GM12878 (cell line): ENCODE measurements around the gene PCDHA2. TPM values are rescaled to one million over a fixed set of nuclear protein-coding genes. Genes with fewer than 3 reads are reported as not detected.

Source experiments
- ATAC-seq: fragments of 200-7000 bp; cut with Tn5 transposase; 3 replicates; pipeline ENCODE4 v1.9.1; 2020; ENCODE audit warnings: mild to moderate bottlenecking, moderate library complexity
- BruUV-seq: library from RNA; stranded (reverse); fragments of 400-500 nt; replicated peaks from 2 replicates; lab custom pipeline; 2021; lab: Mats Ljungman, UMichigan
- CTCF ChIA-PET: fragments of 300-600 bp; sonication (Branson Sonifier 250); formaldehyde crosslinking; extraction: SDS; loops from one replicate; lab custom pipeline; 2021; ENCODE audit warnings: inconsistent platforms; lab: Yijun Ruan, JAX
- POLR2A ChIA-PET: fragments of 350-600 bp; formaldehyde crosslinking; extraction: SDS; loops from one replicate; lab custom pipeline; 2021; ENCODE audit warnings: inconsistent platforms; lab: Charles Lee
- RAD21 ChIA-PET: fragments of 300-600 bp; sonication (Branson Sonifier 250); formaldehyde crosslinking; loops from one replicate; lab custom pipeline; 2023; ENCODE audit warnings: antibody characterized with exemption; ENCODE audit not compliant: unreplicated experiment; lab: Charles Lee
- SMC1A ChIA-PET: fragments of 300-600 bp; sonication (Branson Sonifier 250); formaldehyde crosslinking; loops from one replicate; lab custom pipeline; 2023; ENCODE audit not compliant: unreplicated experiment, uncharacterized antibody; lab: Charles Lee
- DNase-seq: peaks from one replicate; pipeline ENCODE4 v3.0.0-alpha.2; 2011; ENCODE audit warnings: low read depth, low spot score
- FAIRE-seq: peaks from 3 replicates; lab custom pipeline; 2011; peaks lifted over from hg19 to GRCh38; lab: Jason Lieb, UNC
- H2AFZ ChIP-seq: 2 replicates; pipeline ENCODE4 v1.6.0; 2011; ENCODE audit warnings: low read depth, low read length, control low read depth; ENCODE audit not compliant: control insufficient read depth
- H3K27ac ChIP-seq: 2 replicates; pipeline ENCODE4 v1.5.1; 2011; ENCODE audit warnings: control low read depth; ENCODE audit not compliant: control insufficient read depth, insufficient read depth
- H3K27me3 ChIP-seq, 2 experiments: replicated peaks in 1 of 2; 2 replicates each; pipeline versions ENCODE4 v1.6.0 to v1.6.1; 2011; ENCODE audit warnings: low read length in 1 of 2; ENCODE audit not compliant: control insufficient read depth in 2 of 2, insufficient read depth in 2 of 2
- H3K36me3 ChIP-seq, 2 experiments: 2 replicates each; pipeline ENCODE4 v1.5.1; 2011; ENCODE audit warnings: low read length in 1 of 2; ENCODE audit not compliant: control insufficient read depth in 2 of 2, insufficient read depth in 2 of 2
- H3K4me1 ChIP-seq: 2 replicates; pipeline ENCODE4 v1.6.1; 2011; ENCODE audit warnings: mild to moderate bottlenecking, low read length, moderate library complexity, mixed read lengths; ENCODE audit not compliant: control insufficient read depth, insufficient read depth
- H3K4me2 ChIP-seq: 2 replicates; pipeline ENCODE4 v1.6.0; 2011; ENCODE audit warnings: control low read depth; ENCODE audit not compliant: control insufficient read depth, insufficient read depth
- H3K4me3 ChIP-seq: fragments of 200-600 bp; sonication (generic); 2 replicates; pipeline ENCODE4 v1.5.1; 2016
- H3K79me2 ChIP-seq: 2 replicates; pipeline ENCODE4 v1.6.0; 2011; ENCODE audit warnings: low read length; ENCODE audit not compliant: control insufficient read depth, insufficient read depth
- H3K9ac ChIP-seq: 2 replicates; pipeline ENCODE4 v1.8.0; 2011; ENCODE audit warnings: low read length, control low read depth, mixed read lengths; ENCODE audit not compliant: control insufficient read depth, insufficient read depth
- H3K9me3 ChIP-seq: replicated peaks from 3 replicates; pipeline ENCODE4 v1.5.1; 2011; ENCODE audit warnings: mild to moderate bottlenecking, low read length; ENCODE audit not compliant: control insufficient read depth, insufficient read depth
- H4K20me1 ChIP-seq: 2 replicates; pipeline ENCODE4 v1.6.0; 2011; ENCODE audit not compliant: control insufficient read depth, insufficient read depth
- EGR1 ChIP-seq, 2 experiments: IDR thresholded peaks; 1 replicate in 1 of 2; 2 replicates in 1 of 2; pipeline ENCODE4 v1.6.1; 2011 to 2012; ENCODE audit warnings: low read depth in 2 of 2, low read length in 2 of 2, borderline replicate concordance in 1 of 2, mild to moderate bottlenecking in 1 of 2, moderate library complexity in 1 of 2
- ETV6 ChIP-seq, 2 experiments: fragments of 450-650 bp in 1 of 2; IDR thresholded peaks in 1 of 2; conservative IDR thresholded peaks in 1 of 2; 2 replicates each; pipeline ENCODE4 v1.6.1; 2014; ENCODE audit warnings: antibody characterized with exemption in 1 of 2, borderline replicate concordance in 1 of 2, low read depth in 1 of 2, mild to moderate bottlenecking in 1 of 2, moderate library complexity in 1 of 2
- EZH2 ChIP-seq: IDR thresholded peaks from 2 replicates; pipeline ENCODE4 v1.6.1; 2012; ENCODE audit warnings: low read depth, mild to moderate bottlenecking, control low read depth, inconsistent platforms, low read length, borderline replicate concordance; ENCODE audit not compliant: control insufficient read depth
- GATAD2B ChIP-seq: fragments of 450-650 bp; conservative IDR thresholded peaks from 2 replicates; pipeline ENCODE4 v1.6.1; 2017; ENCODE audit warnings: low read depth, mild to moderate bottlenecking, moderate library complexity
- MYB ChIP-seq: fragments of 150-350 bp; IDR thresholded peaks from 2 replicates; pipeline ENCODE4 v1.6.1; 2014; ENCODE audit warnings: mild to moderate bottlenecking, low read depth, low read length, borderline replicate concordance
- NBN ChIP-seq: fragments of 450-650 bp; IDR thresholded peaks from 2 replicates; pipeline ENCODE4 v1.6.1; 2016
- NFXL1 ChIP-seq: fragments of 450-650 bp; IDR thresholded peaks from 2 replicates; pipeline ENCODE4 v1.6.1; 2017; ENCODE audit warnings: antibody characterized with exemption, mild to moderate bottlenecking, borderline replicate concordance
- PML ChIP-seq: IDR thresholded peaks from 2 replicates; pipeline ENCODE4 v1.6.1; 2012; ENCODE audit warnings: low read length, inconsistent platforms
- POU2F2 ChIP-seq: IDR thresholded peaks from 3 replicates; pipeline ENCODE4 v1.6.1; 2011; ENCODE audit warnings: low read depth, mild to moderate bottlenecking, low read length, borderline replicate concordance
- RBBP5 ChIP-seq: fragments of 200-600 bp; sonication (generic); conservative IDR thresholded peaks from 2 replicates; pipeline ENCODE4 v1.6.1; 2016
- RCOR1 ChIP-seq: conservative IDR thresholded peaks from 2 replicates; pipeline ENCODE4 v1.6.1; 2012; ENCODE audit warnings: low read depth, low read length, improper control_type of control experiment
- SIN3A ChIP-seq: IDR thresholded peaks from 2 replicates; pipeline ENCODE4 v1.6.1; 2012; ENCODE audit warnings: low read depth, low read length, improper control_type of control experiment
- STAT1 ChIP-seq: fragments of 450-650 bp; conservative IDR thresholded peaks from 2 replicates; pipeline ENCODE4 v1.6.1; 2014; ENCODE audit warnings: antibody characterized with exemption, mild to moderate bottlenecking
- TCF12 ChIP-seq: IDR thresholded peaks from 2 replicates; pipeline ENCODE4 v1.6.1; 2011; ENCODE audit warnings: low read depth, mild to moderate bottlenecking, low read length
- TCF3 ChIP-seq: IDR thresholded peaks from 2 replicates; pipeline ENCODE4 v1.6.1; 2012; ENCODE audit warnings: low read depth, mild to moderate bottlenecking, low read length, borderline replicate concordance; ENCODE audit not compliant: insufficient read depth
- ZBTB4 ChIP-seq: fragments of 450-650 bp; formaldehyde crosslinking; IDR thresholded peaks from 2 replicates; pipeline ENCODE4 v1.4.0; 2022; ENCODE audit warnings: mild to moderate bottlenecking, moderate library complexity
- ZSCAN29 ChIP-seq: fragments of 450-650 bp; IDR thresholded peaks from 2 replicates; pipeline ENCODE4 v1.6.1; 2017; ENCODE audit warnings: mild to moderate bottlenecking, moderate library complexity
- WGBS: methylation state at CpG from one replicate; pipeline ENCODE4 v1.1.6; 2016; ENCODE audit warnings: low lambda C conversion rate; ENCODE audit not compliant: insufficient replicate concordance, insufficient coverage; ENCODE audit errors: missing lambda C conversion rate; 5-methylcytosine and 5-hydroxymethylcytosine counted together
- in situ Hi-C: fragments of 300-500 bp; cut with MboI; formaldehyde crosslinking; loops from 9 replicates; pipeline ENCODE4 v1.14.3; 2018; ENCODE audit warnings: mixed read lengths
- intact Hi-C: fragments of 100-400 bp; cut with micrococcal nuclease; formaldehyde crosslinking; loops from one replicate; pipeline ENCODE4 v1.14.2; 2022; ENCODE audit not compliant: unreplicated experiment
- polyA plus RNA-seq, 11 experiments: library from polyadenylated mRNA; depleted of rRNA in 4 of 11; unstranded in 6 of 11; stranded (reverse) in 5 of 11; fragments of >200 nt; fragmentation: Nextera tagmentation in 4 of 11; fragmentation: Illumina TruSeq in 1 of 11; extraction: Ambion mirVana in 4 of 11; extraction: Trizol in 1 of 11; gene quantifications; 1 replicate in 1 of 11; 2 replicates in 10 of 11; pipeline versions ENCODE4 v1.2.1 to v1.2.3, GENCODE V29; 2011 to 2016; ENCODE audit warnings: inconsistent platforms in 2 of 11, missing spikeins in 2 of 11, low read depth in 1 of 11
- total RNA-seq, 4 experiments: library from RNA; depleted of rRNA in 3 of 4; stranded (reverse); fragments of >200 nt in 3 of 4; fragmentation: Illumina TruSeq in 1 of 4; extraction: Trizol in 1 of 4; gene quantifications; 2 replicates each; pipeline versions ENCODE4 v1.2.1 to v1.2.3, GENCODE V29; 2013 to 2021
- TF ChIP-seq, protein P1 (sequence below): fragments of 450-650 bp; IDR thresholded peaks from 2 replicates; pipeline ENCODE4 v1.6.1; 2016; ENCODE audit warnings: mild to moderate bottlenecking
- TF ChIP-seq, protein P2 (sequence below): IDR thresholded peaks from 2 replicates; pipeline ENCODE4 v1.6.1; 2011; ENCODE audit warnings: borderline replicate concordance, low read depth, mild to moderate bottlenecking, moderate library complexity, mixed read lengths, low read length; ENCODE audit not compliant: insufficient read depth; ENCODE audit errors: extremely low read length

Gene PCDHA2
- total and polyA plus RNA-seq, 10 of the 15 experiments (the other 5 are each of a cell fraction or from before 2014, with no cell fraction given): 0.04 to 0.06 TPM; not detected in 8

DNA sequence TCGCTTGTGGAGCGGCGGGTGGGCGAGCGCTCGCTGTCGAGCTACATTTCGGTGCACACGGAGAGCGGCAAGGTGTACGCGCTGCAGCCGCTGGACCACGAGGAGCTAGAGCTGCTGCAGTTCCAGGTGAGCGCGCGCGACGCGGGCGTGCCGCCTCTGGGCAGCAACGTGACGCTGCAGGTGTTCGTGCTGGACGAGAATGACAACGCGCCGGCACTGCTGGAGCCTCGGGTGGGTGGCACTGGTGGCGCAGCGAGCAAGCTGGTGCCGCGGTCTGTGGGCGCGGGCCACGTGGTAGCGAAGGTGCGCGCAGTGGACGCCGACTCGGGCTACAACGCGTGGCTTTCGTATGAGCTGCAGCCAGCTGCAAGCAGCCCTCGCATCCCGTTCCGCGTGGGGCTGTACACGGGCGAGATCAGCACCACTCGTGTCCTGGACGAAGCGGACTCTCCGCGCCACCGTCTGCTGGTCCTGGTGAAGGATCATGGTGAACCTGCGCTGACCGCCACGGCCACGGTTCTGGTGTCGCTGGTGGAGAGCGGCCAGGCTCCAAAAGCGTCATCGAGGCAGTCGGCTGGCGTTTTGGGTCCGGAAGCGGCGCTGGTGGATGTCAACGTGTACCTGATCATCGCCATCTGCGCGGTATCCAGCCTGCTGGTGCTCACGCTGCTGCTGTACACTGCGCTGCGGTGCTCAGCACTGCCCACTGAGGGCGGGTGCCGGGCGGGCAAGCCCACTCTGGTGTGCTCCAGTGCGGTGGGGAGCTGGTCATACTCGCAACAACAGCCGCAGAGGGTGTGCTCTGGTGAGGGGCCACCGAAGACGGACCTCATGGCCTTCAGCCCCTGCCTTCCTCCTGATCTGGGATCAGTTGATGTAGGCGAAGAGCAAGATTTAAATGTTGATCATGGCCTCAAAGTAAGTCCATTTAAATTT lies 48.4 kb downstream of the PCDHA2 start:
- Histone ChIP-seq H3K79me2 (no peaks in the 10 kb centered on the region), H3K9me3 (no peaks in the 10 kb centered on the region; the same call in 2 of the 3 replicates), H3K27me3 (no peaks in the 10 kb centered on the region), H3K27ac (no peak overlapping the region), H3K9ac (no peak overlapping the region), H3K4me3 (no peak overlapping the region), H4K20me1 (no peaks in the 10 kb centered on the region), H2AFZ (no peak overlapping the region), H3K36me3 (no peaks in the 10 kb centered on the region), H3K4me1 (no peaks in the 10 kb centered on the region), H3K4me2 (no peak overlapping the region)
- DNase-seq: no peak
- in situ Hi-C loops: no loop called here
- FAIRE-seq: no peak
- ChIA-PET CTCF (no interaction called here), RAD21 (no interaction called here), SMC1A (no interaction called here), POLR2A (no interaction called here)
- BruUV-seq: no TSS peak
- ATAC-seq: no peak
- WGBS: 84% methylated on average over 59 of the region's 87 CpGs
- intact Hi-C loops: no loop called here
- TF ChIP-seq POU2F2 (no peak), ETV6 (conservative IDR thresholded peaks at IDR 0.05 in 1 of 2, IDR thresholded peaks at IDR 0.05 in 1 of 2; ENCODE audit: borderline replicate concordance in 1 of 2, low read depth in 1 of 2) (no peak), PML (no peak), SIN3A (no peak), GATAD2B (no peak), ZSCAN29 (no peak), TCF12 (no peak), RBBP5 (no peak), RCOR1 (no peak), EZH2 (no peak), EGR1 (IDR thresholded peaks at IDR 0.05; ENCODE audit: borderline replicate concordance in 1 of 2, low read depth in 2 of 2, low read length in 2 of 2) (no peak), NFXL1 (no peak), TCF3 (no peak), ZBTB4 (no peak), MYB (no peak), STAT1 (no peak), NBN (no peak)
- TF ChIP-seq, protein P1, sequence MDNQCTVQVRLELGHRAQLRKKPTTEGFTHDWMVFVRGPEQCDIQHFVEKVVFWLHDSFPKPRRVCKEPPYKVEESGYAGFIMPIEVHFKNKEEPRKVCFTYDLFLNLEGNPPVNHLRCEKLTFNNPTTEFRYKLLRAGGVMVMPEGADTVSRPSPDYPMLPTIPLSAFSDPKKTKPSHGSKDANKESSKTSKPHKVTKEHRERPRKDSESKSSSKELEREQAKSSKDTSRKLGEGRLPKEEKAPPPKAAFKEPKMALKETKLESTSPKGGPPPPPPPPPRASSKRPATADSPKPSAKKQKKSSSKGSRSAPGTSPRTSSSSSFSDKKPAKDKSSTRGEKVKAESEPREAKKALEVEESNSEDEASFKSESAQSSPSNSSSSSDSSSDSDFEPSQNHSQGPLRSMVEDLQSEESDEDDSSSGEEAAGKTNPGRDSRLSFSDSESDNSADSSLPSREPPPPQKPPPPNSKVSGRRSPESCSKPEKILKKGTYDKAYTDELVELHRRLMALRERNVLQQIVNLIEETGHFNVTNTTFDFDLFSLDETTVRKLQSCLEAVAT: no peak
- TF ChIP-seq, protein P2, sequence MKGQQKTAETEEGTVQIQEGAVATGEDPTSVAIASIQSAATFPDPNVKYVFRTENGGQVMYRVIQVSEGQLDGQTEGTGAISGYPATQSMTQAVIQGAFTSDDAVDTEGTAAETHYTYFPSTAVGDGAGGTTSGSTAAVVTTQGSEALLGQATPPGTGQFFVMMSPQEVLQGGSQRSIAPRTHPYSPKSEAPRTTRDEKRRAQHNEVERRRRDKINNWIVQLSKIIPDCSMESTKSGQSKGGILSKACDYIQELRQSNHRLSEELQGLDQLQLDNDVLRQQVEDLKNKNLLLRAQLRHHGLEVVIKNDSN: no peak
